OCI-LY7 (cell line): ENCODE results near the gene DENND1B.

Experiments used
- EZH2phosphoT487 ChIP-seq: fragments of 200-600 bp; sonication (generic); IDR thresholded peaks from 2 replicates; pipeline ENCODE4 v1.6.1; 2018; ENCODE audit warnings: low read depth, borderline replicate concordance, mild to moderate bottlenecking, mixed run types, antibody characterized with exemption, low read length, moderate library complexity, mixed read lengths
- TF ChIP-seq, protein P1 (sequence below): fragments of 200-600 bp; sonication (generic); conservative IDR thresholded peaks from 2 replicates; pipeline ENCODE4 v1.5.1; 2014; ENCODE audit warnings: mild to moderate bottlenecking, antibody characterized with exemption, low read length, moderate library complexity, mixed read lengths

DNA sequence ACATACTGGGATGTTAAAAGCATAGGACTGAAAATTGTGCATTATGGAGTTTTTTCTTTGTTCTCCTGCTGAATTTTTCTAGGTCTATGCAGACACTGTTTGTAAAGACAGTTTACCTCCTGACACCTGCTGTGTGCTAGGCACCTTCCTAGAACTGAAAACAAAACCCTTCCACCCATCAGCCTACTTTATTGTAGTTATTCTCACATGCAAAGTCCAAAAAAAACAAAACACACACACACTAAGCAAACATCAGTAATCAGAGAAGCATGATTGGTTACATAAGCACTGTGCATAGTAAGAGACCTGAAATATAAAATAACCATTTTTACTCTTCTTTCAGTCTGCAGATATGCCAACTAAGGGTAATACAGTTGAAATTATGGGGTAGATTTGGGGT lies 312.1 kb downstream of the DENND1B start:
- TF ChIP-seq, protein P1, sequence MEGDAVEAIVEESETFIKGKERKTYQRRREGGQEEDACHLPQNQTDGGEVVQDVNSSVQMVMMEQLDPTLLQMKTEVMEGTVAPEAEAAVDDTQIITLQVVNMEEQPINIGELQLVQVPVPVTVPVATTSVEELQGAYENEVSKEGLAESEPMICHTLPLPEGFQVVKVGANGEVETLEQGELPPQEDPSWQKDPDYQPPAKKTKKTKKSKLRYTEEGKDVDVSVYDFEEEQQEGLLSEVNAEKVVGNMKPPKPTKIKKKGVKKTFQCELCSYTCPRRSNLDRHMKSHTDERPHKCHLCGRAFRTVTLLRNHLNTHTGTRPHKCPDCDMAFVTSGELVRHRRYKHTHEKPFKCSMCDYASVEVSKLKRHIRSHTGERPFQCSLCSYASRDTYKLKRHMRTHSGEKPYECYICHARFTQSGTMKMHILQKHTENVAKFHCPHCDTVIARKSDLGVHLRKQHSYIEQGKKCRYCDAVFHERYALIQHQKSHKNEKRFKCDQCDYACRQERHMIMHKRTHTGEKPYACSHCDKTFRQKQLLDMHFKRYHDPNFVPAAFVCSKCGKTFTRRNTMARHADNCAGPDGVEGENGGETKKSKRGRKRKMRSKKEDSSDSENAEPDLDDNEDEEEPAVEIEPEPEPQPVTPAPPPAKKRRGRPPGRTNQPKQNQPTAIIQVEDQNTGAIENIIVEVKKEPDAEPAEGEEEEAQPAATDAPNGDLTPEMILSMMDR, result no peak
- no peak for TF ChIP-seq EZH2phosphoT487
